Measurements from ENCODE around the gene CLEC19A. TPM values are rescaled to one million over a fixed set of nuclear protein-coding genes. Genes with fewer than 3 reads are reported as not detected.

The CLEC19A gene
- total RNA-seq, 1 experiment from 2014 or later: not detected

DNA sequence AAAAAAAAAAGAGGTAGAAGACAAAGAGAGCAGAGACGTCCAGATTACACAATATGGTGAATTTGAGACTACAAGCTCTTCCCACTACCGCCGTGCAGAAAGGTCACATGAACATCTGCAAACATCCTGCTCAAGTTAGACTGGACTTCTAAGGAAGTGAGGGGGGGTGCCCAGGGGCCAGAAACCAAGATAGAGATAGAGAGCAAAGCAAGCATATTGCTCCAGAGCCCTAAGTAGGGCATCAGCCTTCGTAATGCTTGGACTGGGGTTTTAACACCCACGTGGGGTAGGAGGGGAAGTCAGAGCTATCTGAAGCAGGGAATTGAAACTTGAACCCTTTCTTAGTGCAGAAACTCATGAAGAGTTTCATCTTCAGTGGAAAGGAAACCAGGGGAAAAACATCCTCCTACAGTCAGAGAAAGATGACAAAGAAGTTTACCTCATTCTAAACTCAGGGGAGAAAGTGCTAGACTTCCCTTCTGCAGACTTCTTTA, 8.7 kb downstream of the CLEC19A start:
- Histone ChIP-seq H3K27me3 (ENCODE audit: control insufficient read depth, insufficient read depth, low read length) (peaks cover 20% of the 10 kb centered on the region), H3K27ac (ENCODE audit: low read length) (no peak overlapping the region), H3K4me3 (ENCODE audit: low read depth in 2 of 2, low read length in 2 of 2) (no peak overlapping the region), H3K4me1 (ENCODE audit: control insufficient read depth, insufficient read depth, low read length) (no peaks in the 10 kb centered on the region), H3K9me3 (ENCODE audit: control insufficient read depth, insufficient read depth, low read depth, low read length) (no peaks in the 10 kb centered on the region), H3K36me3 (ENCODE audit: control insufficient read depth, insufficient read depth, low read length) (no peaks in the 10 kb centered on the region)
- TF ChIP-seq TCF7L2 (IDR thresholded peaks at IDR 0.05; ENCODE audit: low read depth, low read length): no peak
- no peak for TF ChIP-seq POLR2AphosphoS5 (IDR thresholded peaks at IDR 0.05; ENCODE audit: low read depth, low read length)
- no peak for TF ChIP-seq SIN3A (IDR thresholded peaks at IDR 0.05; ENCODE audit: borderline replicate concordance, insufficient read depth, low read depth, low read length)
- TF ChIP-seq, protein P1, sequence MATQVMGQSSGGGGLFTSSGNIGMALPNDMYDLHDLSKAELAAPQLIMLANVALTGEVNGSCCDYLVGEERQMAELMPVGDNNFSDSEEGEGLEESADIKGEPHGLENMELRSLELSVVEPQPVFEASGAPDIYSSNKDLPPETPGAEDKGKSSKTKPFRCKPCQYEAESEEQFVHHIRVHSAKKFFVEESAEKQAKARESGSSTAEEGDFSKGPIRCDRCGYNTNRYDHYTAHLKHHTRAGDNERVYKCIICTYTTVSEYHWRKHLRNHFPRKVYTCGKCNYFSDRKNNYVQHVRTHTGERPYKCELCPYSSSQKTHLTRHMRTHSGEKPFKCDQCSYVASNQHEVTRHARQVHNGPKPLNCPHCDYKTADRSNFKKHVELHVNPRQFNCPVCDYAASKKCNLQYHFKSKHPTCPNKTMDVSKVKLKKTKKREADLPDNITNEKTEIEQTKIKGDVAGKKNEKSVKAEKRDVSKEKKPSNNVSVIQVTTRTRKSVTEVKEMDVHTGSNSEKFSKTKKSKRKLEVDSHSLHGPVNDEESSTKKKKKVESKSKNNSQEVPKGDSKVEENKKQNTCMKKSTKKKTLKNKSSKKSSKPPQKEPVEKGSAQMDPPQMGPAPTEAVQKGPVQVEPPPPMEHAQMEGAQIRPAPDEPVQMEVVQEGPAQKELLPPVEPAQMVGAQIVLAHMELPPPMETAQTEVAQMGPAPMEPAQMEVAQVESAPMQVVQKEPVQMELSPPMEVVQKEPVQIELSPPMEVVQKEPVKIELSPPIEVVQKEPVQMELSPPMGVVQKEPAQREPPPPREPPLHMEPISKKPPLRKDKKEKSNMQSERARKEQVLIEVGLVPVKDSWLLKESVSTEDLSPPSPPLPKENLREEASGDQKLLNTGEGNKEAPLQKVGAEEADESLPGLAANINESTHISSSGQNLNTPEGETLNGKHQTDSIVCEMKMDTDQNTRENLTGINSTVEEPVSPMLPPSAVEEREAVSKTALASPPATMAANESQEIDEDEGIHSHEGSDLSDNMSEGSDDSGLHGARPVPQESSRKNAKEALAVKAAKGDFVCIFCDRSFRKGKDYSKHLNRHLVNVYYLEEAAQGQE (IDR thresholded peaks at IDR 0.05; ENCODE audit: insufficient read depth in 1 of 2, low read depth in 2 of 2, low read length in 1 of 2): no peak
- TF ChIP-seq, protein P2, sequence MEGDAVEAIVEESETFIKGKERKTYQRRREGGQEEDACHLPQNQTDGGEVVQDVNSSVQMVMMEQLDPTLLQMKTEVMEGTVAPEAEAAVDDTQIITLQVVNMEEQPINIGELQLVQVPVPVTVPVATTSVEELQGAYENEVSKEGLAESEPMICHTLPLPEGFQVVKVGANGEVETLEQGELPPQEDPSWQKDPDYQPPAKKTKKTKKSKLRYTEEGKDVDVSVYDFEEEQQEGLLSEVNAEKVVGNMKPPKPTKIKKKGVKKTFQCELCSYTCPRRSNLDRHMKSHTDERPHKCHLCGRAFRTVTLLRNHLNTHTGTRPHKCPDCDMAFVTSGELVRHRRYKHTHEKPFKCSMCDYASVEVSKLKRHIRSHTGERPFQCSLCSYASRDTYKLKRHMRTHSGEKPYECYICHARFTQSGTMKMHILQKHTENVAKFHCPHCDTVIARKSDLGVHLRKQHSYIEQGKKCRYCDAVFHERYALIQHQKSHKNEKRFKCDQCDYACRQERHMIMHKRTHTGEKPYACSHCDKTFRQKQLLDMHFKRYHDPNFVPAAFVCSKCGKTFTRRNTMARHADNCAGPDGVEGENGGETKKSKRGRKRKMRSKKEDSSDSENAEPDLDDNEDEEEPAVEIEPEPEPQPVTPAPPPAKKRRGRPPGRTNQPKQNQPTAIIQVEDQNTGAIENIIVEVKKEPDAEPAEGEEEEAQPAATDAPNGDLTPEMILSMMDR (IDR thresholded peaks at IDR 0.05): no peak
- BruUV-seq (replicated peaks): no TSS peak
- intact Hi-C loops (cut with micrococcal nuclease; ENCODE audit: unreplicated experiment) (no loop called here), in situ Hi-C loops (cut with HindIII; ENCODE audit: low pct_unique_long_range_greater_than_20kb, low sequenced_read_pairs) (no loop called here)
- CTCF ChIA-PET: no interaction called here
- DNase-seq (ENCODE audit: low read depth, low spot score) (no peak), ATAC-seq (no peak)
- POLR2A ChIA-PET: no interaction called here

DNA sequence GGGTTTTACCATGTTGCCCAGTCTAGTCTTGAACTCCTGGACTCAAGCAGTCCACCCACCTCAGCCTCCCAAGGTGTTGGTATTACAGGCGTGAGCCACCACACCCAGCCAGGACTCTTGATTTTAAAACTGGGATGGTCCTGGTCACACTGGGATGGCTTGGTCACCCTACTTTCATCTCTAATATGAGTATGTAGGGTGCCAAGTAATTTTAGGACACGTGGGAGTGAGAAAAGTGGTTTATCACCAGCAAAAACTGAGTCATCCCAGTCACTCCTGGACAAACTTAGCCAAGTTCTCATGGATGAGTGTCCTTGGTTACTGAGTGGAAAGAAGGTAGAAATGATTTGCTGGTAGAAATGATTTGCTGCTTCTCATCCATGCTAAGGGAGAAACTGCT, 9.9 kb downstream of the CLEC19A start:
- no TSS peak for BruUV-seq (replicated peaks)
- in situ Hi-C loops (cut with HindIII; ENCODE audit: low pct_unique_long_range_greater_than_20kb, low sequenced_read_pairs): no loop called here
- no peak overlapping the region for H3K4me3 ChIP-seq (ENCODE audit: low read depth in 2 of 2, low read length in 2 of 2)
- DNase-seq (ENCODE audit: low read depth, low spot score) (no peak), ATAC-seq (no peak)
- H3K4me1 ChIP-seq (ENCODE audit: control insufficient read depth, insufficient read depth, low read length): no peaks in the 10 kb centered on the region
- ChIA-PET CTCF (no interaction called here), POLR2A (interaction anchor here (0.6 kb wide), 1 partner anchor 79 kb away, joined by 4 read pairs; no protein-coding TSS in a partner anchor)
- intact Hi-C loops (cut with micrococcal nuclease; ENCODE audit: unreplicated experiment): no loop called here
- H3K9me3 ChIP-seq (ENCODE audit: control insufficient read depth, insufficient read depth, low read depth, low read length): no peaks in the 10 kb centered on the region
- no peak for TF ChIP-seq POLR2AphosphoS5 (IDR thresholded peaks at IDR 0.05; ENCODE audit: low read depth, low read length)
- TF ChIP-seq, protein P1 (IDR thresholded peaks at IDR 0.05; ENCODE audit: insufficient read depth in 1 of 2, low read depth in 2 of 2, low read length in 1 of 2): no peak
- TF ChIP-seq, protein P2 (IDR thresholded peaks at IDR 0.05): no peak
- no peak for TF ChIP-seq TCF7L2 (IDR thresholded peaks at IDR 0.05; ENCODE audit: low read depth, low read length)
- TF ChIP-seq SIN3A (IDR thresholded peaks at IDR 0.05; ENCODE audit: borderline replicate concordance, insufficient read depth, low read depth, low read length): no peak
- H3K27me3 ChIP-seq (ENCODE audit: control insufficient read depth, insufficient read depth, low read length): peaks cover 20% of the 10 kb centered on the region
- no peak overlapping the region for H3K27ac ChIP-seq (ENCODE audit: low read length)
- H3K36me3 ChIP-seq (ENCODE audit: control insufficient read depth, insufficient read depth, low read length): no peaks in the 10 kb centered on the region

All from Panc1 (cell line).